Hematopoietic multipotent progenitor cell treated with erythropoietin and hydrocortisone succinate and interleukin-3 and kit ligand, for 17 days (in vitro differentiated cells): ENCODE results near the gene GABRB1.

ENCODE experiments used
- DNase-seq: peaks from one replicate; pipeline ENCODE4 v3.0.0-alpha.2; 2015; ENCODE audit warnings: low spot score

Gene GABRB1

DNA sequence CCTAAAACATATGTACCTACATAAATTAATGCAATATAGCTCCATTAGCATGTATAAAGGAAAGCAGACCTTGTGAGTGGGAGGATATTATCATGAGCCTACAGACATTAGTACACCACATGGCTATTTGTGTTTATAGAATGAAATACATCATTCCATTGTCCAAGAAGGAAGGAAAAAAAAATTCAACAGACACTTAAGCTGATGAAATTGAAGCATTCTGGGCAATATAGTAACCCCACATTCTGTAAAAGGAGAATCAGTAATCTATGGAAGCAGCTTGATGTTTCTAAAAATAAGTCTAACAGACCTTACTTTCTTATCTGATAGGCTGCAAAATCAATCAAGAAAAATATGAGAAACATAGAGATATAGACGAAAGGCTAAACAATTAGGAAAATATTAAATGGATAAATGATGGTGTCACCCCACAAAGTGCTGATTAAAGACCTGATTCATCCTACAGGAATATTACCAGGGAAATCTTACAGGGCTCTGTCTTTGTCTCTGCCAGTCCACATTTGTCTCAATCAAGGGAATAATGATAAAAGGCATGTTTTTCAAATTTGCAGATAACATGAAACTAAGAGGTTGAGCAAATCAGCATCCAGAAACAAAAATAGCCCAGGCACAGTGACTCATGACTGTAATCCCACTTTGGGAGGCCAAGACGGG, 355.3 kb downstream of the GABRB1 start:
- no peak for DNase-seq

DNA sequence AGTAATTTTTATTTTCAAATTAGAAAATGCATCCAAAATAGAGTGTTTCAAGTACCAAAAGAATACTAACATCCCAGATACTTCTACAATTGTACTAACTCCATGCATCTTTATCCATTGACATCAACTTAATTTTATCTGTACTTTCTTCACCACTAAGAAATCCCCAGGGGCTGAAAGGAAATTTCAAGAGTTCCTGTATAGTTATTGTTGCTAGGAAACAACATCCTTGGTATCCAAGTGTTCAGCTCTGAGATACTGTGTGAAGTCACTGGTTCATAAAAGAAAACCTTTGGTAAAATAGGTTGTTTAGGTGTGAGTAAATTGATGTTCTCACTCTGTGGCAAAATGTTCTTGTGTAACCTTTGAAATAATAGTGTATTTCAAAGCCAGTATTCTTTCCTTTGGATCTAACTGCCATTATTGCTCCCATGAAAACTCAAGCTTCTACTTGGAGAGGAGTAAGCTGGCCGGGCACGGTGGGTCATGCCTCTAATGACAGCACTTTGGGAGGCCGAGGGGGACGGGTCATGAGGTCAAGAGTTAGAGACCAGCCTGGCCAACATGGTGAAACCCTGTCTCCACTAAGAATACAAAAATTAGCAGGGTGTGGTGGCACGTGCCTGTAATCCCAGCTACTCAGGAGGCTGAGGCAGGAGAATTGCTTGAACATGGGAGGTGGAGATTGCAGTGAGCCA, 359.2 kb downstream of the GABRB1 start:
- DNase-seq: no peak

DNA sequence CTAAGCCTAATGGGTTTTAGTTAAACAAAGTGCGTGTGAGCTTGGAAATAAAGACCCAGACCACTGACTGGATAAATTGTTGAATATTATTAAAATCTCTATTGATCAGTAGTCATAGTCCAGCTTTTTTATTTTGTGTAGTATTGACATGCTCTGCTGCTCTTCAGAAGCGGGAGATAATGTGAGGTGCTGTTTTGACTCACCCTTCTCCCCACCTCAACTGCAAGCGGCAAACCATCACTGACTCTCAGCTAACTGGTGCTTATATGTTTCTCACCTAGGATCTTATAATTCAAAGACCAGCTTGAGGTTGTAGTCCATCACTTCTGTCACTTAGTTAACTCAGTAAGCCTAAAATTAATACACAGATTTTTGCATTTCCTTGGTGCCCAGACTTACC, 359.9 kb downstream of the GABRB1 start:
- DNase-seq: no peak

DNA sequence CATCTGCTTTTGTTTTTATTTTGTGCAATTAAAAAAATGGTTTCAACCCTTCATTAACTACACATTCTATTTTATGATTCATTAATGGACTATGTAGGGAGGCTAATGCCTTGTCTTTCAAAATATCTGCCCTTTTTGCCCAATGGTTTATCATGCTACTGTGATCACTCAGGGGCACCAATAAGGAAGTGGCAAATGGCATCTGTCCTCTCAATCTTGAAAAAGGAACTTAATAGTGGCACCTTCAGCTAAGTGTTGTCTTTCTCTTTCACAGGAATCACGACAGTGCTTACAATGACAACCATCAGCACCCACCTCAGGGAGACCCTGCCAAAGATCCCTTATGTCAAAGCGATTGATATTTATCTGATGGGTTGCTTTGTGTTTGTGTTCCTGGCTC, 375.0 kb downstream of the GABRB1 start:
- no peak for DNase-seq

DNA sequence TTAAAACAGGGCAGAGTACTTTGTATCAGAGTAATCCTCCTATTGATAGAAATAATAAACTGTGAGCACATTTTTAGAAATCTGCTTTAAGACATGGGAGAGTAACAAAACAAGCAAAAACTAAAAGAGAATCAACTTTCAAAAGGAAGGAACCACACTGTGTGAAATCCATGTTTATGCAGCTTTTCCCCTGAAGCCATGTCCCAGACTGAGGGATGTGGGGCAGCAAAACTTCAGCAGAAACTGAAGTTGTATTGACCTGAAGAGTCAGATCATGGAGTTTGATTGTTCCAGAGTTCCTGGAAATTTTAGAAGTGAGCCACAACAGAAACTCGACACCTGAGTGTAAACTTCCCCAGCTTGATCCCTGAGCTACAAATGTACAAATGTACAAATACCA, 378.9 kb downstream of the GABRB1 start:
- DNase-seq: no peak

DNA sequence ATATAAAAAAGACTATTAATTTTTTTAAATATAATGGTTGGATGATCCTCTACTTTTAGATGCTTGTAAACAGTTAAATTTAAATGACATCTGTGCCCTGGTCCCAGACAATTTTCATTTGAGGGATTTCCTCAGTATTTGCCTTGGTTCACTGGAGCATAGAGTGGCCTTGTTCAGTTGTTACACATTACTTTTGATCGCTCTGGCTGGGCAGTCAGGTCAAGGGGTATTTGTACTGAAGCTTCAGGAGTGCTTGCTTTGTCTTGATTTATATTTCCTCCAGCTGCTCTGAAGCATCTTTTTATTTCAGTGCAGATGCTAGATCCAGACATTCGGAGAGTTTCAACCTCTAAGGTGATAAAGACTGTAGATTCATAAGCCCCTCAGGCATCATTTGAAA, 382.2 kb downstream of the GABRB1 start:
- DNase-seq: no peak

DNA sequence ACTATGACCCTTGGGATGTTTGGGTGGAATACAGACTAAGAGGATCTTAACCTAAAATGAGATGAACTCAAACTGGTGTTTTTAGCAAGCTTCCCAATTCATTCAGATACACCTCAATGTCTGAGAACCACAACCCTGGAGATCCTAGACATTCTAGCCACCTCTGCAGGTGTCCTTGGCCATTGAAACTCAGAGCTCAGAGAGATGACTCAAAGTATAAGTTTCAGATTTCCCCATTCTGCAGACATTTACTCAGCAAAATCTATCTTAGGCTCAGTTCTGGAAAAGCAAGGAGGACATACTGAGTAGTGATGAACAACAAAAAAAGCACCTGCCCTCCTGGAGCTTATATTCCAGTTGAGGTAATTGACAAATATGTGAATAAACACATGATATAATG, 384.4 kb downstream of the GABRB1 start:
- no peak for DNase-seq

DNA sequence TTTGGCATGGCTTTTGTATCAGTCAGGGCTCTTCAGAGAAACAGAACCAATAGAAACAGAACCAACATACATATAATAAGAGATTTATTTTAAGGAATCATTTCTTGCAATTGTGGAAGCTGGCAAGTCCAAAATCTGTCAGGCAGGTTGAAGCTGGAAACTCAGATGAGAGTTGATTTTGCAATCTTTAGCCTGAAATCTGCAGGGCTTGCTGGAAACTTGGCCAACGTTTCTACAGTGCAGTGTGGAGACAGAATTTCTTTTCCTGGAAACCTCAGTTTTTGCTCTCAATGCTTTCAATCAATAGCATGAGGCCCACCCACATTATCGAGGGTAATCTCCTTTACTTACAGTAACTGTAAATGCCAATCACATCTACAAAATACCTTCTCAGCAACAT, 386.8 kb downstream of the GABRB1 start:
- no peak for DNase-seq

DNA sequence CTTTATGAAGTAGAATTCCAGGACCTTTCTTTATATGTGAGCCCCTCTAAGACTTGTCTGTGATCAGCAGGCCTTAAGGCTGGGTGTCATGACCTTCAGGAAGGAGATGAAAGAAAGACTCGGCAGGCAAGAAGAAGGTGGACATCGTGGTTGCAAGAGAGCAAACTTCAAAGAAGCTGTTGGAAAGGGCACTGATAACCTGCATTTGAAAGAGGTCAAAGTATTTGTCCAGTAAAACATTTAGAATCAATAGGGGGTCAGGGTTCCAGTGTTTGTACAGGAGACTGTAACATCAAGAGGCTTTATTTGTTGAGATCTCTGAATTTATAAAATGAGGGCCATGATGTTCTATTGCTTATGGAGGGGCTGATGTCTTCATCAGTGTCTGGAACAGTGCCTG, 387.9 kb downstream of the GABRB1 start:
- no peak for DNase-seq

DNA sequence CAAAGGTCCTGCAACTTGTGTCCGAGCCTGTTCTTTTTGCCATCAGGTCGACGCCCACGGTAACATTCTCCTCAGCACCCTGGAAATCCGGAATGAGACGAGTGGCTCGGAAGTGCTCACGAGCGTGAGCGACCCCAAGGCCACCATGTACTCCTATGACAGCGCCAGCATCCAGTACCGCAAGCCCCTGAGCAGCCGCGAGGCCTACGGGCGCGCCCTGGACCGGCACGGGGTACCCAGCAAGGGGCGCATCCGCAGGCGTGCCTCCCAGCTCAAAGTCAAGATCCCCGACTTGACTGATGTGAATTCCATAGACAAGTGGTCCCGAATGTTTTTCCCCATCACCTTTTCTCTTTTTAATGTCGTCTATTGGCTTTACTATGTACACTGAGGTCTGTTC, 394.3 kb downstream of the GABRB1 start:
- no peak for DNase-seq

DNA sequence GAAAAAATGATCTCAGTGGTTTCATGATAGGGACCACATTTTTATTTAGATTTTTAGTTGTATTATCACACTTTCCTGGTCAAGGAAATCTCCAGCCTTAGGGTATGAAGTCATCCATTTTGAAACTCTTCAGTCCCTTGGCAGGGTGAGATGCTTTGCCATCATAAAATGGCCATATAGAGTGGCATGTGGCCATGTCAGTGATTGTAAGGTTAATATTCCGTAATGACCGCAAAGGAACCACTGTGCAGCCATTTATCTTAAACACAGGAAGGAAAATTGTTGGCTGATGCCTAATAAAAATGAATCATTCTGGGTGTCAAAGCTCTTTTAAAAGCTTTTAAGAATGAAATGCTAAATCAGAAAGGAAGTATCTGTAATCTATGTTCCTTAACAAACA, 396.6 kb downstream of the GABRB1 start:
- no peak for DNase-seq

DNA sequence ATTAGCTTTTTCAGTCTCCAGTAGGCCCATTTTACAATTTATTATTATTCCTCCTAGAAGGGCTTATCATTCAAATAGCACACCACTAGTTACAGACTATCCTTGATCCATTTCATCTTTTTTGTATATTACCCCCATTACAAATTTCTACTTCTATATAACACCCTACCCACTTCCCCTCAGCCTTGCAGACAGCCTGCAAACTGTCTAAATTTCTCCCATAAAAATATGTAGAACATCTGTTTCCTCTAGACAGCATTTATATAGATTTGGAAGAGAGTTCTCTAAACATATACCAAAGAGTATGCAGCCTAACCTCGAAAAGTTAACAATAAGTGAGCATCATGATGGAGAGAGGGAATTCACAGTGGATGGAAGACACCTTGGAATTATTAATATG, 401.4 kb downstream of the GABRB1 start:
- DNase-seq: no peak

DNA sequence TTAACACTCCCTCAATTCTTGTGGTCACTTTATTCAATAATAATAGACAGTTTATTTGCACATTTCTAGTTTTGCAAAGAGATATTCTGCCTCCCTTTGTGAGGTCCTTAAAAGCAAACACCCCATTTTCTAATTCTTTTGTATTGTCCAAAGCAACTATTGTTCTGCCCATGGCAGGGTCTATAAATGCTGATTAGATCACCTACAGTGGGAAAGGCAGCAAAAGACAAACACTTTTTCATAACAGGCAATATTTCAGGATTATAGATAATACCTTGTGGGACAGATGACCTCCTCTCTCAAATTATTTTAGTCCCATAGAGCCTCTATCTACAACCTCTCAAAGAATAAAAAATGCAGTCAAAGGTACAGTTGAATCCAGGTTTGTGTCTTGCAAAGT, 403.6 kb downstream of the GABRB1 start:
- no peak for DNase-seq

DNA sequence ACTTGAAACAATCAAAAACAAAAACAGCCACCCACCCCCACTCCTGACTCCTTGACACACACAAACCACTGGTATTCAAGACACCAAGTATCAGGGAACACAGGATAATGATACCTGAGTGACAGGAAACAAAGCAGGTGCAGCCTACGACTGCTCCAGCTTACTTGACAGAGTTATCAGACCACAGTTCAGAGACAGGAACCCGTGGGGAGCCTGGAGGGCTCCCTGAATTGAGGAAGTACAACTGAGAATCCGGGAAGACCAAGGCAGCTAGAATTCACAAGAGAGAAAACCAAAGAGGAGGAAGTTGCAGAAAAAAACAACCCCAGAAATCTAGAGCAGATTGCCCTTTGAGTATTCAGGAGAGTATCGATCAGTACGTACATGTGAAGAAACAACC, 411.6 kb downstream of the GABRB1 start:
- DNase-seq: no peak

DNA sequence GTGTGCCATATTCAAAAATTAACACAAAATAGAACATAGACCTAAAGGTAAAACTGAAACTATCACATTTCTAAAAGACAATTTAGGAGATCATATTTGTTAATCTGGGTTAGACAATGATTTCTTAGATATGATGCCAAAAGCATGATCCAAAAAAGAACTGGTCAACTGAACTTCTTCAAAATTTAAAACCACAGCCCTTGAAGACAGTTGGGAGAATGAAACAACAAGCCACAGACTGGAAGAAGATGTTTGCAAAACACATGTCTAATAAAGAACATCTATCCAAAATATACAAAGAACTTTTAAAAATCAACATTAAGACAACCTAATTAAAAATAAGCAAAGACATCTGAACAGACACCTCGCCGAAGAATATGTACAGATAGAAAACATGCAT, 412.7 kb downstream of the GABRB1 start:
- DNase-seq: no peak

DNA sequence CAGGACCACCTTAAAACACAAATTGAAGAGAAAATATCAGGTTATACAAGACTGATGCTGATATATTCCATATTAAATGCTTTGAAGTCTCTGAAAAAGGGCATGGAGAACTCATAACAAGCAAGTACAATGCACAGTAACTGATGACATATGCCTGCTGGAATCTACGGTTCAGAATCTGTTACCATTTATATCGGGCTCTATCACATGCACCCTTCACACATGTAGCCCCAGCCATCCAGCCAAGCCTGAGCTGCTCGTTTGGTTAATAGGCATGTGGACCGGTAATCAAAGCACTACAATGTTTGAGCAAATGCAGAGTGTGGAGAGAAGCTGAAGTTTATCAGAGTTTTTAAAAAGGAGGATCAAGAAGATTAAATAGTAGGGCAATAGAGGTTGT, 420.3 kb downstream of the GABRB1 start:
- no peak for DNase-seq

DNA sequence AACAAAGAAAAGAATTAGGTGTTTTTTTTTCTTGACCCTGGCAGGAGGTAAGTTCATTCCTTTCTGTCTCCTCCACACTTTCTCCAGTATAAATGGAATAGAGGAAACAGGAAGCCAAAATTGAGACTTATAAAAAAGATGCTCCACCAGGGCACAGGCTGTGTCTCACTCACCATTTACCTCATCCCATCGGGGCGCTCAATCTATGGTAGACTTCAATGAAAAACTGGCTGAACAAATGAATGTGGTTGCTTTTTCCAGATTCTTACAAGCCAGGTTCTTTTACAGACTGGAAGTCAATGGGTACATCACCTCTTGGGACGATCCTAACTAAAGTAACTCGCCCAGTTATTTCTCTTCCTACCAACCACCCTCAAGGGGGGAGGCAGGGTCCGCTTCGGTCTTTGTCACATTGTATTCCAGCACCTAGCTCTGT, 431.4 kb downstream of the GABRB1 start:
- DNase-seq: no peak

DNA sequence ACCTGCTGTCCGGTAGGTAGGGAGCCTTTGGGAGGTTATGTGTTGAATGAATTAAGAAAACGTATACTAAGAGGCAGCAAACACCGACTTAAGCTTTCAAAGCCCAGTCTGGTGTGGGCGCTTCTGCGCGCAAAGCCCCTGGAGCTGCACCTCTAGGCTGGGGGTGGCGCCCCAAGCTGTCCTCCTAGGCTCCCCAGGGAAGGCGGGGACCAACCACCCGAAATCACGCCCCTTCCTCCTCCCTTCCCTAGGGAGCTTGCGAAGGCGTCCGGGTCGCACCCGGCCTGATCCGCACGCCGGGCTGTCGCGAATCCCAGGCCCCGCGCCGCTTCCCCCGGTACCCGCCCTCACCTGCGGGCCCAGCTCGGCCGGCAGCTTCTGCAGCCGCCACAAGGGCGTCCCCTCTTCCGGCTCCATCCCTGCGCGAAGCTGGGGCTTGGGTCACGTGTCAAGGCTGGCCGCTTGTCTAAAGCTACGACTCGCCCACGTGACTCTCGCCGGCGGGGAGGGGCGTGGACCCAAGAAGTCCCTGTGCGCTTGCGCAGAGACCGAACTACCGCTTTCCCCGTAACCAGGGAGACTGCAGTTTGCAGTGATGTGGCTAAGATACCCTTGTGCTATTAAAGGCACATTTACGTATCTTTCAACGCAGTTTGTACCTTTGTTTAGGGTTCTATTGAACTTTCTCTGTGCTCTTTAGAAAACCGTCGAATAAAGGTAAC, 432.0 kb downstream of the GABRB1 start, which contains the start of gene COMMD8:
TSS of gene COMMD8 (minus strand) at position 468 of the 722 bp plus-strand sequence. CDS start at position 417, 51 bp downstream.
- DNase-seq: peak; percentile 97

DNA sequence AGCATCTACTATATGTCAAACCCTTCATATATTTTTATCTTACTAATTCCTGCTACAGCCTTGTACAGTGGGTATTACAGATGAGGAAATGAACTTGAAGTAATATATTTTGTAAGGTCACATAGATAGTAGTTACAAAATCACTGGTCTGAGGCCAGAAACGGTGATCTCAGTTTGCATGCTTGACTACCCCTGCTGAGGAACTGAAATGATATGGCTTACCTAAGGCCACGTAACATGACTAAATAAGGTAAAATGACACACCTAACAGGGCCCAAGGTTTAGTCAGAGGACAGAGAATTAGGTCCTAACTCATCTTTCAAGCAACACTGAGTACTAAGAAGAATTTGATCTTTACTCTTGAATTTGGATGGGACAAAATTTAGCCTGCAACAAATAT, 433.6 kb downstream of the GABRB1 start:
- DNase-seq: peak; percentile 58

DNA sequence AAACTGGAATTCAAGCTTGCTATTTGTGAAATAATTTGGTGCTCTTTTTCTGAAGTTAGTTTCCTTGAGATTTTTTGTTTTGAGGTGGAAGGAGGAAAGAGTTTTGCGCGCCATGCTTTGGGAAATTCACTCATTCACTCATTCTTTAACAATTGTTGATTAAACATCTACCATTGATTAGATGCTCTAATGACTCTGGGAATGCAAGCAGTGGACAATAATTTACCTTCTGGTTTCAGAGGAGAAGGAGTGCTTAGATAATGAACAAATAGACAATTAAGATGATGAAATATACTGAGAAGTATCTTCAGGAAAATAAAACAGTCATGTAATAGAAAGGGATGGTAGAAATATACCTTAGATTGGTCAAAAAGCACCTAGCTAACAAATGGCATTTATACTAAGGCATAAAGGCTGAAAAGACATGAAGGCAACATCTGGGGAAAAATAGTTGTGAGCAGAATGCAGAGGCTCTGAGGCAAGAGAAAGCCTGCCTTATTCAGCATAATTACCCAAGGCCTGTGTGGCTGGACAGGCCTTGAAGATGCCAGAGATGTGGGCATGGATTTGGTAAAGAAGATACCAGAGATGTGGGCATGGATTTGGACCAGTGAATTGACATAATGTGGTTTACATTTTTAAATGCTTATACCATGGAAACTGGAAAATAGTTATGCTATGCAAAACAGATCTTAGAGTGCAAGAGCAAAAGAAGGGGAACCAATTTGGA, 434.9 kb downstream of the GABRB1 start:
- DNase-seq: no peak

DNA sequence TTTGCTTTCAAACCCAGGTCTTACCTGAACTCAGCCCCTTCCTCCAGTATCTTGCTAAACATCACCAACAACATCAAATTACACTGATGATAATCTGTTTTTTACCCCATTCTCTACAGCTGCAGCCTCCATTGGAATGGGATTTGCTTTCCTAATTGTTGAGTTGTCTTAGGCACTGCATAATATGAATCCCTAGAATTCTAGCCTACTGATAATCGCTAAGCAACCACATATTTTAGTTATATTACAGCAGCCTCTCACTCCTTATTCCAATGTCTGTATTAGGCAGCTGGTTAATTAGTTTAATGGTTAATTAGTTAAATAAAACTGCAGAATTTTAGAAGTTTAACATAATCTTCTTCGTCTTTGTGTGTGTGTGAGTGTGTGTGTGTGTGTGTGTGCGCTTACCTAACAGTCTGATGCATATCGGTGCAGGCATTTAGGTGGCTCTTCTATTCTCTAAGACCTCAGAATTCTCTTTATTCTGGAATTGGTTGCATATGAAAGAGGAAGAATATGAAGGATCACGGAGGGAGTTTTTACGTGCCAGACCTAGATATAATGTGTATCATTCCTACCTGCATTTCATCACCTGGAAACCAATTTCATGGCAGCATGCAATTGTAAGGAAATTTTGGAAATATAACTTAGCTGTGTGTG, 437.5 kb downstream of the GABRB1 start:
- DNase-seq: no peak

DNA sequence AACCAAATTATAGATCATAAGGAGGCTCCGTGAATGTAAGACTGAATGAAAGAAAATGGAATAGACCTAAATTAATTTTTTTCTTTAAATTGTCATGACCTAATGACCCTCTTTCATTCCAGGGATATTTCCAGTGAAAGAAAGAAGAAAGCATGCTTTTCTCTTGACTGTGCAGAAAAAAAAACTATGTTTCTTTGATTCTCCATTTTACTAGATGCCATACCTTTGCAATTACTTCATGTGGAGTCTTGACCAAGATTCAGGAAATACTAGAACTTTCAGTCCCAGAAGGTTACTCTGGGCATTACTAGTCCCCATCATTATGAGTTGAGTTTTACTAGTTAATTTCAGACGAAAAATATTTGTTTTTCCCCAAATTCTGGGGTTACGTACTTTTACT, 438.6 kb downstream of the GABRB1 start:
- no peak for DNase-seq
